ENCODE data around the gene ELN.

Gene ELN

DNA sequence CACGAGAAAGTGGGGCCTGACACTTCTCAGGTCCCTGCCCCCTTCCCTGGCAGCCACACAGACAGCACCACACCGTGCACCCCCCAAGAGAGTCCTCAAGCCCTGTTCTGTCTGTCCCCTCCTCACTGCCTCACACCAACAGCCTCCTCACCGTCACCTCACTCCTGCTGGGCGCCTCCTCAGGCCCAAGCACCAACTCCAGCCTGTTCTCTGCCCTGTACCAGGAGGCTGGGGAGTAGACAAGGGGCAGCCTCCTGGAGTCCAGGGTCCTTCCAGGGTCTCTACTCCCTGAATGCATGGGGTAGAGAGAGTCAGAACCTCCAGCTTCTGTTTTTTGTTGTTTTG is 26.9 kb upstream of the ELN start:
- TF ChIP-seq, protein P1, sequence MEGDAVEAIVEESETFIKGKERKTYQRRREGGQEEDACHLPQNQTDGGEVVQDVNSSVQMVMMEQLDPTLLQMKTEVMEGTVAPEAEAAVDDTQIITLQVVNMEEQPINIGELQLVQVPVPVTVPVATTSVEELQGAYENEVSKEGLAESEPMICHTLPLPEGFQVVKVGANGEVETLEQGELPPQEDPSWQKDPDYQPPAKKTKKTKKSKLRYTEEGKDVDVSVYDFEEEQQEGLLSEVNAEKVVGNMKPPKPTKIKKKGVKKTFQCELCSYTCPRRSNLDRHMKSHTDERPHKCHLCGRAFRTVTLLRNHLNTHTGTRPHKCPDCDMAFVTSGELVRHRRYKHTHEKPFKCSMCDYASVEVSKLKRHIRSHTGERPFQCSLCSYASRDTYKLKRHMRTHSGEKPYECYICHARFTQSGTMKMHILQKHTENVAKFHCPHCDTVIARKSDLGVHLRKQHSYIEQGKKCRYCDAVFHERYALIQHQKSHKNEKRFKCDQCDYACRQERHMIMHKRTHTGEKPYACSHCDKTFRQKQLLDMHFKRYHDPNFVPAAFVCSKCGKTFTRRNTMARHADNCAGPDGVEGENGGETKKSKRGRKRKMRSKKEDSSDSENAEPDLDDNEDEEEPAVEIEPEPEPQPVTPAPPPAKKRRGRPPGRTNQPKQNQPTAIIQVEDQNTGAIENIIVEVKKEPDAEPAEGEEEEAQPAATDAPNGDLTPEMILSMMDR (IDR thresholded peaks at IDR 0.05; ENCODE audit: borderline replicate concordance, insufficient read depth, low read depth, low read length): no peak
- no peak overlapping the region for H3K4me3 ChIP-seq (ENCODE audit: low read depth, low read length)

DNA sequence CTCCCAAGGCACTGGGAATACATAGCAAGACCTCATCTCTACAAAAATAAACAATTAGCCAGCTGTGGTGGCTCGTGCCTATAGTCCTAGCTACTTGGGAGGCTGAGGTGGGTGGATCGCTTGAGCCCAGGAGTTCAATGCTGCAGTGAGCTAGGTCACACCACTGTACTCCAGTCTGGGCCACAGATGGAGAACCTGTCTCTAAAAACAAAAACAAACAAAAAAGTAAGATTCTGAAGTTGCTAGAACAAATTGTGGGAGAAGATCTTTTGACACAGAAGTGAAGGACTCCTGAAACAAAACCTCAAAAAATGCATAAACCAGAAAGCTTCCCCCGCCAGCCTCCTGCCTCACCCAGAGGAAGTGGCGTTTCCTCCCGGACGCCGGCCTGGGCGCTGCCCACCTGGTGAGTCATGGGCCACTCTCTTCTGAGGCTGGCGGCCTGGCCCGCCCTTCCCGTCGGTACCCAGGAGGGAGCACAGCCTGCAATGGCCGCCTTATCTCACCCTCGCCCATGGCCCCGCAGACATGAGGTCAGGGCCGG is 25.4 kb upstream of the ELN start:
- TF ChIP-seq, protein P1 (IDR thresholded peaks at IDR 0.05; ENCODE audit: borderline replicate concordance, insufficient read depth, low read depth, low read length): no peak
- H3K4me3 ChIP-seq (ENCODE audit: low read depth, low read length): no peak overlapping the region

DNA sequence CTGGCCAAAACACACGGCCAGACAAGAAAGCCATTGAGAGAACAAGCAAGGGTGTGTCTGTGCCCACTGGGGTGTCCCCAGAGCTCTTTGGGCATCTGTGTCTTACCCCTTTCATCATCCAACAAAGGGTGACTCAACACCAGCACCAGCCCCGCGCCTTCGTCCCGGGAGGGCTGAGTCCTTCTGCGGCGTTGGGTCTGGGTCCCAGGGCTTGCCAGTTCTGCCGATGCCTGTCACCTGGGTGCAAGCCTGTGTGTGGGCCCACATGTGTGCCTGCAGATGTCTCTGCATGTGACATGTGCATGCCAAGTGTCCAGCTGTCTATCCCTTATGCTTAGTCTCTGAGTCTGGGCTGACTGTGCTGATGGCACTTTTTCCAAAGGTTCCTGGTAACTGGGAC is 24.4 kb upstream of the ELN start:
- no peak overlapping the region for H3K4me3 ChIP-seq (ENCODE audit: low read depth, low read length)

DNA sequence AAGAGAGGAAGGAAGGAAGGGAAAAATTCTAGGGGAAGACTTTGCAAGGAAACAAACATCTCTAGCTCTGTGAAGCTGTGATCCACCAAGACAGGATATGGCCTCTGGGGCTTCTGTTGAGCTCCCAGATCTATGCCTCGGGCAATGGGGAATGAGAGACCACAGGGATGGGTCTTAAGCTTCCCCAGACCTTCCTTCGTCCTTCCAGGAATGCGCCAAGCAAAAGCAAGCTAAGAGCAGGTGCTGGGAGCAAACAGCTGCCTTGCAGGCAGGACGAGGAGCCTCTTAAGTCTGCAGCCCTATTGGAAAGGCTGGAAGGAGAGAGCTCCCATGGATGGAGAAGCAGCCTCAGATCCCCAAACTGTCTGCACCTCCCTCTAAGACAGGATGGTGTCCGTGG is 21.9 kb upstream of the ELN start:
- TF ChIP-seq, protein P1 (IDR thresholded peaks at IDR 0.05; ENCODE audit: borderline replicate concordance, insufficient read depth, low read depth, low read length): no peak
- H3K4me3 ChIP-seq (ENCODE audit: low read depth, low read length): no peak overlapping the region

More for the DNA sequence above, 24.4 kb upstream of the ELN start:
- TF ChIP-seq, protein P1 (IDR thresholded peaks at IDR 0.05; ENCODE audit: borderline replicate concordance, insufficient read depth, low read depth, low read length): no peak

DNA sequence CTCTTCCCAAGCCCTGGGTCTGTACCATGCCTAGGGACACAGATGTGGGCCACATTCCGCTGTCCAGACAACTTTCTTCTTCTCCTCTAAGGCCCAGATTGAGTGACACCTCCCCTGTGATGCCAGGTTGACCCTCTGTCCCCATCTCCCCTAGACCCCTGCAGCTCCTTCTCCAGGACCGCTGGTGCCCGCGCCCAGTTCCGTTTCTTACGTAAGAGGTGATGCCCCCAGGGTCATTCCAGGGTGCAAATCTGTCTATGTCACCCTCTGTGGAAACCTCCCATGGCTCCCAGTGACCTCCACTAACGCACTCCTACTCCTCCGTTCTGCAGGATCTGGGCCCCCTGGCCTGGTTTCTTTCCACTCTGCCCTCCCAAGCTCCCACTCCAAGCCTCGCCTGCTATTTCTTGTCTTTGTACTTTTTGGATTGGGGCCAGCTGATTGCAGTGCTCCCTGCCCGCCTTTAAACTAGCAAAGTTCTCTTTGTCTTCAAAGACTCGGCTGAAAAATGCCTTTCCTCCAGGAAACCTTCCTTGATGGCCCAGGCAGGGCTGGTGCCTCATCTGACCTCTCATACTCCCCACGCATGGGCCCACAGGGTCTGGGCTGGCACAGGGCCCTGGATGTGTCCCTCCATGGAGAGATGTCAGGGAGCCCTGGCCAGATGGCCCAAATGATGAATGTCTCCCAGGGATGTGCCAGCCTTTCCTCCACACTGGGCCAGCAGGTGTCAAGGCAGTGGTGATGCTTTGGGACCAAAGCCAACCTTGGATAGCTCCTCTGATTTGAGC is 21.3 kb upstream of the ELN start:
- TF ChIP-seq, protein P1 (IDR thresholded peaks at IDR 0.05; ENCODE audit: borderline replicate concordance, insufficient read depth, low read depth, low read length): no peak
- no peak overlapping the region for H3K4me3 ChIP-seq (ENCODE audit: low read depth, low read length)

DNA sequence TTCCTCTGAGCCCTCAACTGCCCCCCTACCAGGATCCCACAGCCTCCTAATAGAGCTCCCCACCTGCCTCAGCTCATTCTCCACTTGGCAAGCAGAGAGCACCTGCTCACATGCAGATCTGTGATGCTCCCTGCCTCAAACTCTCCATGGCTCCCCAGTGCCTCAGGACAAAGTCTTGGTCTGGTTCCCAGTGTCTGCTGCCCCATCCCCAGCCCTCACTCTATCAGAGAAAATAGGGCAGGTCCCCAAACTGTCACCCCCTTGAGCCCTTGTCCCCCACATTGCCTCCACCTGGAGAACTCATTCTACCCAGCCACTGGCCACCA is 20.8 kb upstream of the ELN start:
- TF ChIP-seq, protein P1 (IDR thresholded peaks at IDR 0.05; ENCODE audit: borderline replicate concordance, insufficient read depth, low read depth, low read length): no peak
- no peak overlapping the region for H3K4me3 ChIP-seq (ENCODE audit: low read depth, low read length)

DNA sequence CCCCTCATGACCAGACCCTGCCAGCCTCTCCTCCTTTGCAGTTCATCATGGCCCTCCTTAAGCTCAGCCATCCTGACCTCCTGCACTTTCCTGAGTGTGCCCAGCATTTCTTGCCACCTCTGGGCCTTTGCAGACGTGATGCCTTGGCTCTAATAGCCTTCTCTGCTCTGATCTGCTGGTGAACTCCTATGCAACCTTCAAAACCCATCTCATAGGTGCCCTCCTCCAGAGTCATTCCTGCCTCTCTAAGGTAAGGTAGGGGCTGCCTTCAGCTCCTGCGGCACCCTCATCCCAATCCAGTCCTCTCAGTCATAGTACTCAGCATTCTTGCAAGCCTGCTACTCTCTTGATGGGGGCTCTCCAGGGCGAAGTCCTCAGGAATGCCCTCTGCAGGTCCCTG is 19.3 kb upstream of the ELN start:
- TF ChIP-seq, protein P1 (IDR thresholded peaks at IDR 0.05; ENCODE audit: borderline replicate concordance, insufficient read depth, low read depth, low read length): no peak

More for the DNA sequence above, 19.3 kb upstream of the ELN start:
- no peak overlapping the region for H3K4me3 ChIP-seq (ENCODE audit: low read depth, low read length)
